ENCODE data around the gene AFM. TPM values are rescaled to one million over a fixed set of nuclear protein-coding genes. Genes with fewer than 3 reads are reported as not detected.

The AFM gene
- total and polyA plus RNA-seq, 2 donors from 2014 or later: 30.8 TPM; not detected in 1

- FAIRE-seq (no peak), DNase-seq (peak in 1 of 5 donors; percentile 41)
- intact Hi-C loops (cut with DNase I): no loop called here
- no peaks in the 10 kb centered on the region for H3K27me3 ChIP-seq (ENCODE audit: control insufficient read depth, insufficient read depth, low read length)
- no peak overlapping the region for H3K9ac ChIP-seq (ENCODE audit: low read length in 3 of 3)
- no peak for TF ChIP-seq CTCF (IDR thresholded peaks at IDR 0.05; ENCODE audit: borderline replicate concordance, extremely low read depth, insufficient read depth)
- H3K27ac ChIP-seq (ENCODE audit: low read depth in 2 of 2, low read length in 2 of 2): no peak overlapping the region
- peaks cover 0 to 14% (median 3%) of the 10 kb centered on the region in 3 donors for H3K9me3 ChIP-seq (ENCODE audit: control insufficient read depth in 2 of 3, insufficient read depth in 1 of 3, low read length in 3 of 3)
- H3K36me3 ChIP-seq (ENCODE audit: control insufficient read depth in 2 of 3, insufficient read depth in 3 of 3, low read length in 3 of 3): no peaks in the 10 kb centered on the region
- peaks cover 0 to 4% (median 0%) of the 10 kb centered on the region in 3 donors for H3K4me1 ChIP-seq (ENCODE audit: control insufficient read depth in 2 of 3, insufficient read depth in 2 of 3, low read depth in 1 of 3, low read length in 3 of 3)
- no peak overlapping the region for H3K4me3 ChIP-seq (ENCODE audit: low read length in 3 of 3)
These were observed 4.4 kb upstream of the AFM start for GRCh38 chr4:73477176-73477575.

DNA sequence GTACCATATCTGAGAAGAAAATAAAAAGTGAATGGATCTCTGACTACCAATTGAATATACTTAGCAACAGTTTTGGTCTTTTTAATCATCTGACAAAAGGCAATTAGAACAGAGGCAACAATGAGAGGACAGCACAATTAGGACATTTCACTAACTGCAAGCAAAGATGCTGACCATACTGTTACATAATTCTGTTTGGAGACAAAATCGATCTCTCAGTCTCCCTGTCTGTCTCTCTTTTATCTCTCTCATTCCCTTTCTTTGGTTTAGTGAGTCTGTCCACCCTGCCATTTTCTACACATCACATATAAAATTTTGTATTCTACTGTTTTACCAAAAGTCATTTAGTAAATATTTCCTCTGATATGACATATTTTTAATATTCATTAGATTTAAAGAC, 2.2 kb upstream of the AFM start:
- H3K27me3 ChIP-seq (ENCODE audit: control insufficient read depth, insufficient read depth, low read length): no peaks in the 10 kb centered on the region
- no peak for FAIRE-seq

DNA sequence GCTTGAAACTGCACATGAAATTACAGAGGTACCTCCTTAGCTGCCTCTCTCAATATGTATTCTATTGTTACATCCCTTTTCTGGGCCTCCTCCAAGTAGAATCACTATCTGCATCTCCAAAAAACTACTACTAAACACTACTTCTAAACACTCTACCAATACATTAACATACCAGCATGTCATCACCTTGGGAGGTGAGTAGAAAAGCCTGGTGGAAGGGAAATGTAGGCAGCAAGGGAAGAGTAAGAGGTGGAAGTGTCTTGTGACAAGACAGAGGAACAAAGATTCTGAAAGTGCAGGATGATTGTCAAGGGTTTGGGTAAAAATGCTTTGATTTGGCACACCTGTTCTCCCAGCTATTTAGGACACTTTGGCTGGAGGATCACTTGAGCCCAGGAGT, 3.5 kb downstream of the AFM start:
- H3K4me3 ChIP-seq (ENCODE audit: low read length in 3 of 3): peak overlapping the region in 1 of 3 donors; percentile 27
- H3K9ac ChIP-seq (ENCODE audit: low read length in 3 of 3): no peak overlapping the region
- no peak overlapping the region for H3K27ac ChIP-seq (ENCODE audit: low read depth in 2 of 2, low read length in 2 of 2)
- intact Hi-C loops (cut with DNase I): no loop called here
- no peak for TF ChIP-seq CTCF (IDR thresholded peaks at IDR 0.05; ENCODE audit: borderline replicate concordance, extremely low read depth, insufficient read depth)
- no peaks in the 10 kb centered on the region for H3K36me3 ChIP-seq (ENCODE audit: control insufficient read depth in 2 of 3, insufficient read depth in 3 of 3, low read length in 3 of 3)
- no peak for DNase-seq
- H3K27me3 ChIP-seq (ENCODE audit: control insufficient read depth, insufficient read depth, low read length): no peaks in the 10 kb centered on the region
- peaks cover 0 to 4% (median 0%) of the 10 kb centered on the region in 3 donors for H3K4me1 ChIP-seq (ENCODE audit: control insufficient read depth in 2 of 3, insufficient read depth in 2 of 3, low read depth in 1 of 3, low read length in 3 of 3)
- H3K9me3 ChIP-seq (ENCODE audit: control insufficient read depth in 2 of 3, insufficient read depth in 1 of 3, low read length in 3 of 3): no peaks in the 10 kb centered on the region
- FAIRE-seq: no peak

More for the DNA sequence above, 2.2 kb upstream of the AFM start:
- H3K27ac ChIP-seq (ENCODE audit: low read depth in 2 of 2, low read length in 2 of 2): no peak overlapping the region
- intact Hi-C loops (cut with DNase I): no loop called here
- no peaks in the 10 kb centered on the region for H3K36me3 ChIP-seq (ENCODE audit: control insufficient read depth in 2 of 3, insufficient read depth in 3 of 3, low read length in 3 of 3)
- no peak for TF ChIP-seq CTCF (IDR thresholded peaks at IDR 0.05; ENCODE audit: borderline replicate concordance, extremely low read depth, insufficient read depth)
- no peak for DNase-seq
- H3K9ac ChIP-seq (ENCODE audit: low read length in 3 of 3): no peak overlapping the region
- peaks cover 0 to 4% (median 0%) of the 10 kb centered on the region in 3 donors for H3K4me1 ChIP-seq (ENCODE audit: control insufficient read depth in 2 of 3, insufficient read depth in 2 of 3, low read depth in 1 of 3, low read length in 3 of 3)
- peaks cover 0 to 6% (median 0%) of the 10 kb centered on the region in 3 donors for H3K9me3 ChIP-seq (ENCODE audit: control insufficient read depth in 2 of 3, insufficient read depth in 1 of 3, low read length in 3 of 3)
- H3K4me3 ChIP-seq (ENCODE audit: low read length in 3 of 3): no peak overlapping the region

DNA sequence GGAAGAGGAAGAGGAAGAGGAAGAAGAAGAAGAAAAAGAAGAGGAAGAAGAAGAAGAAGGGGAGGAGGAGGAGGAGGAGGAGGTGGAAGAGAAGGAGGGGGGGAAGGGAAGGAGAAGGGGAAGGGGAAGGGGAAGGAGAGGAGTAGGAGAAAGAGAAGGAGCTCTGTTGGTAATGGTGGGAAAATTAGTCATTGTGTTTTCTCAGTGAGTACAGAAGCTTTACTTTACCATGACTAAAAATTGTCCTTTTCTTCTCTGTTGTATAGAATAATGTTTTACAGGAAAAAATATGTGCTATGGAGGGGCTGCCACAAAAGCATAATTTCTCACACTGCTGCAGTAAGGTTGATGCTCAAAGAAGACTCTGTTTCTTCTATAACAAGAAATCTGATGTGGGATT, 4.1 kb downstream of the AFM start:
- Histone ChIP-seq H3K4me1 (ENCODE audit: control insufficient read depth in 2 of 3, insufficient read depth in 2 of 3, low read depth in 1 of 3, low read length in 3 of 3) (peaks cover 0 to 3% (median 0%) of the 10 kb centered on the region in 3 donors), H3K9ac (ENCODE audit: low read length in 3 of 3) (no peak overlapping the region), H3K27me3 (ENCODE audit: control insufficient read depth, insufficient read depth, low read length) (no peaks in the 10 kb centered on the region), H3K36me3 (ENCODE audit: control insufficient read depth in 2 of 3, insufficient read depth in 3 of 3, low read length in 3 of 3) (no peaks in the 10 kb centered on the region), H3K9me3 (ENCODE audit: control insufficient read depth in 2 of 3, insufficient read depth in 1 of 3, low read length in 3 of 3) (no peaks in the 10 kb centered on the region), H3K27ac (ENCODE audit: low read depth in 2 of 2, low read length in 2 of 2) (no peak overlapping the region), H3K4me3 (ENCODE audit: low read length in 3 of 3) (no peak overlapping the region)
- DNase-seq: no peak
- no peak for FAIRE-seq
- TF ChIP-seq CTCF (IDR thresholded peaks at IDR 0.05; ENCODE audit: borderline replicate concordance, extremely low read depth, insufficient read depth): no peak
- intact Hi-C loops (cut with DNase I): no loop called here
